HG03378 (cell line): Measurements from ENCODE around the gene LCNL1.
"Not testable (repeated sequence)": the region's sequence is repeated elsewhere in the genome, so short reads cannot be mapped to it uniquely, and the experiment has no call there.

Experiments used
- ATAC-seq: cut with Tn5 transposase; IDR thresholded peaks from one replicate; pipeline ENCODE4 v1.9.1; 2021; ENCODE audit warnings: mild to moderate bottlenecking, moderate library complexity; ENCODE audit not compliant: unreplicated experiment

The LCNL1 gene

GRCh38 chr9:137021979-137022661 lies 39.3 kb downstream of the LCNL1 start:
- no peak for ATAC-seq

GRCh38 chr9:137022662-137023008 lies 39.8 kb downstream of the LCNL1 start:
- no peak for ATAC-seq

GRCh38 chr9:137023157-137023556 lies 40.4 kb downstream of the LCNL1 start:
- ATAC-seq, result no peak

- ATAC-seq, result no peak
Observed at GRCh38 chr9:137023583-137023991, 40.8 kb downstream of the LCNL1 start.

DNA sequence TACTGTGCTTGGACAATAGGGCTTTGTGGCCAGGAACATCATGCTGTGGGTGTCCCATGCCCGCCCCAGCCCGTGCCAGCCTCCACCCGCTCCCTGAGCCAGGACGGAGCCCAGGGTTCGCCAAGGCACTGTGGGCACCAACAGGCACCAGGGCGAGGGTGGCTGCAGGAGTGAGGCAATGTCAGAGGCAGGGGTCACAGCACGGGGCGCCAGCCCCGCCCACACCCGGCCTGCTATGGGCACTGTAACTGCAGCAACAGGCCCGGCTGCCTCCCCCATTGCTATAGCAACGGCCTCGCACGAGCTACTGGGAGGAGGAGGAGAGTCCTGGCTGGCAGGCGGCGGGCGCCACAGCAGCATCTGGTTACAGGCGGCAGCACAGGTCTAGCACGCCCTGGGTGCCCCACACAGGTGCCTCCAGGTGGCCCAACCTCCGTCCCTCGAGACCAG lies 42.7 kb downstream of the LCNL1 start:
- ATAC-seq, result no peak

GRCh38 chr9:137026384-137026783 lies 43.6 kb downstream of the LCNL1 start:
- ATAC-seq, result no peak

- no peak for ATAC-seq
Observed at GRCh38 chr9:137026828-137027227, 44.0 kb downstream of the LCNL1 start.

- ATAC-seq, result no peak
Observed at GRCh38 chr9:137027369-137028262, 44.8 kb downstream of the LCNL1 start, which contains the start of gene ABCA2. TSS of gene ABCA2 (minus strand) at chr9:137028237. CDS start at chr9:137028140, 97 bp downstream.

DNA sequence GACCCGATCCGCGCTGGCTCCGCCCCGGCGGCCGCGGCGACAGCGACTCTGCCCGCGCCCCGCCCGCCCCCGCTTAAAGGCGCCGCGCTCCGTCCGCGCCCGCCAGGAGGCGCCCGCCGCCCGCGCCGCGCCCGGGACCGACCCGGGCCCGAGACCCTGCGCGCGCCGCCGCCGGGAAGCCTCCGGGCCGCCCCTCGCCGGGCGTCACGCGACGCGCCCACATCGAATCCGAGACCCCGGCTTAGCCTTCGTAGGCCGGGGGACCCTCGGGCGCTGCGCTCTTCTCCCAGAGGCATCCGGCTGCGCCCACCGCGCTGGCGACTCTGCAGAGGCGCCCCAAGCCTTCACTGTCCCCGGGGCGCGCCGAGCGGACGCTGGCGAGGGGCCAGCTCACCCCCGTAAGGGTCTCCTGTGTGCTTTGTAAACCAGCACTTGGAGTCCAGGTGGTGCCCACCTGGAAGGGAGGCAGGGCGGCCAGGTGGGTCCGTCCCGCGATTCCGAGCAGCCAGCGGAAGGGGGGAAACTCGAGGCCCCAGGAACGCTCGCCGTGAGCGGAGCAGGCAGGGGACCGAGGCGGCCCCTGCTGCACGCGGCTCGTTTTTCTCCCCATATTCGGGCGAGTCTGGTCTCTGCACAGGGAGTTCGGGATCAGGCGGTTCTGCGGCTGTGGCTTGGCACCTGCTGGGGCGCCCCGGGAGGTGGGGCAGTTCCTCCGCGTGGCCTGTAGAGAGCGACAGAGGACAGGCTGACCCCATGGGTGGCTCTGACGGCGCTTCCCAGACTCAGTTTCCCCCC lies 45.7 kb downstream of the LCNL1 start:
- no peak for ATAC-seq

- peak; percentile 36 for ATAC-seq
Observed at GRCh38 chr9:137029058-137029936, 46.5 kb downstream of the LCNL1 start.

DNA sequence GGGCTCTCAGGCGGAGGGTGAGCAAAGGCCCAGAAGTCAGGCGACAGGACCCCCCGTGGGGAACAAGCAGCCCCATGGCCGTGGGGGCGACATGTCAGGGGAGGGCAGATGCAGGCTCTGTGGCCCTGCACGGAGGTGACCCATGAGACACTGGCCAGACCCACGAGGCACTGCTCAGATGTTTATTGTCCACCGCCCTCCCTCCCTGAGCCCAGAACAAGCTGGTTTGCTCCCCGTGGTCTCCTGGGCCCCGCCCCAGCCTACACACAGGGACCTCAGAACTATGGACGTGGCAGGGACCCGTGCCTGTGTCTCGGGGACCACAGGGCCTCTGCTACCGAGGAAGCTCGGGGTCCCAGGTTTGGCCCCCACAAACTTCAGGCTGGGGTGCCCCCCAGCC lies 47.2 kb downstream of the LCNL1 start:
- ATAC-seq, result no peak

GRCh38 chr9:137030538-137031527 lies 48.0 kb downstream of the LCNL1 start:
- ATAC-seq, result no peak

- no peak for ATAC-seq
Observed at GRCh38 chr9:137031904-137032640, 49.3 kb downstream of the LCNL1 start, which contains the start of gene FUT7. TSS of gene FUT7 (minus strand) at chr9:137032088. CDS start at chr9:137031991, 97 bp downstream.

DNA sequence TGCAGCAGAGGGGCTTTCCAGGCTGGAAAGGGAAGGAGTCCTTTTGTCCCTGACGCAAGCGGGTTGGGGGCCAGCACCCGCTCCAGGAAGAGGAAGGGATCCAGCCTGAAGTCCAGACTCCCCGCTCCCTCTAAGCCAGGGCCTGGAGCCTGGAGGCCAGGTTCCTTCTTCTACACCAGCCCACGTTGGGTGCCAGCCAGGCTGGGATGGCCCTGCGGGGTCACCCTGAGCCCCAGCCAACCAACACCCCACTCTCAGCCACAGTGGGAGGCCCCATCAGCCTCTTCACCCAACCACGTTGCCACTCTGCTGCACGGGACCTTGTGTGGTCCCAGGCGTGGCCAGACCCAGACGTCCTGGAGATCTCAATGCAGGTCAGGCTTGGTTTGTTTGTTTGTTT lies 50.1 kb downstream of the LCNL1 start:
- no peak for ATAC-seq

DNA sequence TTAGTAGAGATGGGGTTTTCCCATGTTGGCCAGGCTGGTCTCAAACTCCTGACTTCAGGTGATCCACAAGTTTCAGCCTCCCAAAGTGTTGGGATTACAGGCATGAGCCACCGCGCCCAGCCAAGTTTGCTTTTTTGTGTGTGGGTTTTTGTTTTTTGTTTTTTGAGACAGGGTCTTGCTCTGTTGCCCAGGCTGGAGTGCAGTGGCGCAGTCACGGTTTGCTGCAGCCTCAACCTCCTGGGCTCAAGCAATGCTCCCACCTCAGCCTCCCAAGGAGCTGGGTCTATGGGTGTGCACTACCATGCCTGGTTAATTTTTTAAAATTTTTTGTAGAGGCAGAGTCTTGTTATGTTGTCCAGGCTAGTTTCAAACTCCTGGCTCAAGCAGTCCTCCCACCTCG lies 50.7 kb downstream of the LCNL1 start:
- ATAC-seq, result not testable (repeated sequence)

GRCh38 chr9:137034039-137034708 lies 51.4 kb downstream of the LCNL1 start:
- no peak for ATAC-seq

DNA sequence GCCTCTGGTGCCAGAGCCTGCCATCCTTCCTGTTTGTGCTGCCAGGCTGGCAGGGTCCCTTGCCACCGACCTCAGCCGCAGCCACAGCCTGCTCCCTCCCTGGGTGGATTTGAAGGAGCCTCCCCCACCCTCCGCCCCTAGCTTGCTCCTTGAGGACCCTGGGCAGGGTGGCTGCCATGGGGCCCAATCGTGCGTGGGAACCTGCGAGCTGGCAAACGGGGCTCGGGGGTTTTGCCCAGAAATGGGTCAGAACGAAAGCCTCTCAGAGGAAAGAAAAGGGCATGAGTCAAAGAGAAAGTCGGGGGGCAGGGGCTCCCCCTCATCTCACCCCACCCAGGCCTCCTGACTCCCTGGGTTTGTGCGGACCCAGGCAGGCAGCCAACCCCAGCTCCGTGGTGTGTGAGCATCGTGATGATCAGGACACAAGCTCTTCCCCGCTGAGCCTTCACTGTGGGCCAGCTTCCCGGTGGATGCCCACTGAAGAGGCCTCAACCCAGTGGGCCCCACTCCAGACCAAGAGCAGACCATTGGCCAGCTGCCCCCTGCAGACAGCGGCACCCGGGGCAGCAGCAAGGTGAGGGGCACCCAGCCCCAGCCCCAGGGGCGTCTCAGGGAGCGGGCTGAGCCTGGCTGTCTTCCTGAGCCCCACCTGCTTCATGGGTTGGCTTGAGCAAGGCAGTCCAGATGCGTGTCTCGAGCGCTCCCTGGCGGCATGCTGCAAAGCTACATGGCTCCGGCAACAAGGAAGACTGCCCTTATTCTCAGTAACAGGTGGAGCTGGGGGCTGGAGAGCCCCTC lies 52.1 kb downstream of the LCNL1 start:
- no peak for ATAC-seq
